ENCODE results near the gene FMN2.

Gene FMN2

GRCh38 chr1:240491796-240492195 is 400.1 kb downstream of the FMN2 start:
- DNase-seq (ENCODE audit: low spot score), result no peak

DNA sequence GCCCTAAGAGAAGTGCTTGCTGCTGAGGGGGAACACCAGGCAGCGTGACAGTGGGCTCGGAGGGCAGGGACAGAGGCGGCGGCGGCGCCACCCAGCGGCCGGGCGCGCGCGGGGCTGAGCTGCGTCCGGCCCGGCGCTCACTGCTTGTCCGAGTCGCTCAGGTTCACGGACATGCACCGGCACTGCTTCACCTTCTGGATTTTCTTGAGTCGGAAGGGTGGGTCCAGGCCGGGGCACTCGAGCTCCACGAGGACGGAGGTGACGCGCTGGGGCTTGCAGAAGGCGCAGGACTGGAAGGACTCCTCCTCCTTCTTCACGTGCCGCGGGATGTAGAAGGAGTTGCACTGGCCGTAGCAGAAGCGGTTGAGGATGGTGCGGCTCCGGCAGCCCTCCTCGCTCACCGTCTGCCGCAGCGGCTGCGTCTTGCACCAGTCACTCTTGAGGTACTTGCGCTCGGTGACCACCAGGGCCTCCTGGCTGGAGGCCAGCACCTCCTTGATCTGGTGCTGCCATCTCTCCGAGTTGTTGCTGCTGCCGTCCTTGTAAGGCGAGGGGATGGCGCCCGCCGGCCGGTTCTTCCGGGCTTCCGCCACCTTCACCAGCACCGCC is 401.3 kb downstream of the FMN2 start:
- DNase-seq (ENCODE audit: low spot score), result no peak

DNA sequence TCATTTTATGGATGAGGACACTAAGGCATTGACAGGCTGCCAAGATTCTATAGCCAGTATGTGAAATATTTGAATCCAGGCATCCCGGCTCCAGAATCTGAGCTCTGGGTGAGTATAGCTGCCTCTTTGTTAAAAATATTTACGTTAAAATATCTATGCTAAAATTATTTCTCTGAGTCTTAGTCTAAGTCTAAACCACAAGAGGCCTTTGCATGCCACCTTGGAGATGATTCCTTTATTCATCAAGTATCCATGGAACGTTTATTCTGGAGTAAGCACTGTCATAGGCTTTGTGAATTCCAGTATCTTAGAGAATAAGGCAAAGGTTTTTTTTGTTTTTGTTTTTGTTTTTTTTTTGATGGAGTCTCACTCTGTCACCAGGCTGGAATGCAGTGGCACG is 403.9 kb downstream of the FMN2 start:
- no peak for DNase-seq (ENCODE audit: low spot score)

DNA sequence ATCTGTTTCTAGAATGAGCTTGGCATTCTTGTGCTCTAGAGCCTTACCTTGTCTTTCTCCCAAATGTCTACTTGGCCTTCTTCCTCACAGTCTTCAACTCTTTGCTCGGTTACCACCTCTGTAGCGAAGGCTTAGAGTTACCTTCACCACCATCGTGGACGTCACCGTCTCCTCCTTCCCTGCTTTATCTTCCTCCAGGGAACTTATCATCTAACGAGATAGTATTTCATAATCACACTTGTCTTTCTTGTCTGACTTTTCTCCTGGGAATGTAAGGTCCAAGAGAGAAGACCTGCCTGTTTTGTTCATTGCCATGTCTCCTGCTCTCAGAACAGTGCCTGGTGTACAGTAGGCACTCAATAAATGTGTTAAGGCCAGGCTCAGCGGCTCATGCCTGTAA is 404.7 kb downstream of the FMN2 start:
- DNase-seq (ENCODE audit: low spot score), result no peak

GRCh38 chr1:240496941-240497340 is 405.3 kb downstream of the FMN2 start:
- no peak for DNase-seq (ENCODE audit: low spot score)

- DNase-seq (ENCODE audit: low spot score), result no peak
Measured at GRCh38 chr1:240497908-240498307, 406.2 kb downstream of the FMN2 start.

- DNase-seq (ENCODE audit: low spot score), result no peak
Measured at GRCh38 chr1:240498335-240498734, 406.7 kb downstream of the FMN2 start.

- DNase-seq (ENCODE audit: low spot score), result no peak
Measured at GRCh38 chr1:240499012-240499411, 407.3 kb downstream of the FMN2 start.

GRCh38 chr1:240500647-240501046 is 409.0 kb downstream of the FMN2 start:
- DNase-seq (ENCODE audit: low spot score), result no peak

GRCh38 chr1:240501115-240501514 is 409.4 kb downstream of the FMN2 start:
- DNase-seq (ENCODE audit: low spot score), result no peak

GRCh38 chr1:240503036-240503435 is 411.4 kb downstream of the FMN2 start:
- DNase-seq (ENCODE audit: low spot score), result no peak

GRCh38 chr1:240503558-240503957 is 411.9 kb downstream of the FMN2 start:
- no peak for DNase-seq (ENCODE audit: low spot score)

DNA sequence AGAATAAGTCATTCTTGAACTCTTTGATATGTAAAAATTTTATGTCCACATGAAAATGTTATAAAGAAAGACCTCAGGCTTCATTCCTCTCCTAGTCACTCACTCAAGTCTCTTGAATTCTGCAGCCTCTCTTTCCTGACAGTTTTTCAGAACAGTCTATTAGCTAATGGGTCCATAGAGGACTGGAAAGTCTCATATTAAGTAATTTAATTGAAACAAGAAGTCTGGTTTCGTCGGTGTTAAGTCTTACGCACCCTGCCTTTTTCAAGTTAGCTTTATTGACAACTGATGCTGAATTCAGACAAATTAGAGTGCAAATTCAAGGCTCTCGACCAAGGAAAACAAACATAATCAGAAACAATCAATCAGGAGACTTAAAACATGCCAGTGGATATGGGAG is 414.5 kb downstream of the FMN2 start:
- no peak for DNase-seq (ENCODE audit: low spot score)

DNA sequence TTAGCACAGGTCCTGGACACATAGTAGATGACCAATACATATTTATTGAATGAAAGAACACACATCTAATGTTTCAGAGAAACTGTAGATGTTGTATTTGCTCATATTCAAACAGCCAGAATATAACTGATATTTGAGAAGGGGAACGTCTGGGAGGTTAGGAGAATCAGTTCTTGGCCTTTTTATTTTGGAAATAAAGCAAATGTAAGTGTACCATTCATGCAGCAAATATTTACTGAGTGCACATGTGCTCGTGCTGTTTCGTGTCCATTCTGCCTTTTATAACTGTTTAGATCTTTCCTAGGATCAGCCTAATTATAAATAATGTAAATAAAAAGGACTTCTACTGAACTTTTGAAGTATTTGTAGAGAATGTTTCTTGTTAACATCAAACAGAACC is 416.5 kb downstream of the FMN2 start:
- no peak for DNase-seq (ENCODE audit: low spot score)

GRCh38 chr1:240508950-240509349 is 417.3 kb downstream of the FMN2 start:
- no peak for DNase-seq (ENCODE audit: low spot score)

- DNase-seq (ENCODE audit: low spot score), result no peak
Measured at GRCh38 chr1:240511789-240512188, 420.1 kb downstream of the FMN2 start.

GRCh38 chr1:240515505-240515904 is 423.8 kb downstream of the FMN2 start:
- DNase-seq (ENCODE audit: low spot score), result no peak

GRCh38 chr1:240516069-240516468 is 424.4 kb downstream of the FMN2 start:
- no peak for DNase-seq (ENCODE audit: low spot score)

- DNase-seq (ENCODE audit: low spot score), result no peak
Measured at GRCh38 chr1:240517891-240518290, 426.2 kb downstream of the FMN2 start.

DNA sequence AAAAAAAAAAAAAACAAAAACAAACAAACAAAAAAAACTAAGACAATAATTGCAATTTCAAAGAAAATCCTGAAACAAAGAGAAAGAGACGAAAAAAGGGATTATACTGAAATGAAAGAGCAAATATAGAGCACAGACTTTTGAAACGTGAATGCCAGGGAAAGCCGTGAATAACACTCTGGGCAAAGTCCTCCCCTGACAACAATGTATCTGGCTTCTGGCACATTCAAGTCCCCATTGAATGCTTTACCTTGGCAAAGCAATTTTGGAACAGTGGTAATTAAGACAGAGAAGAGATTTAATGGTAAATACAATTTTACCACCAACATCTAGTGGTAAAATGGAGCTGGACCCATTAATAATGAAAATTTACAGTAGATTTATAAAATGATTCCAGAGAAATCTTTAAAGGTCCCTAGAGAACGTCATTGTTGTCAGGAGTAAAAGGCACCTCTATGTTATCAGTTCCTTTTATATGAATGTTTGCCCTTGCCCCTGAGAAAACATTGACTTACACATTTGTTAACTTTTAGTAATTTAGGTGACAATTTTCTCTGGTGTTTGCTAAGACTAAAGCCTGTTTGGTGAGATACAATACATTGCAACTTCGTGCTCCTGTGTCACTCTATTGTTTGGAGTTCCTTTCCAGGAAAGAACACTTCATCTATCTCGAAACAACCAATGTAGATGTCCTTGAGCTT is 430.6 kb downstream of the FMN2 start:
- DNase-seq (ENCODE audit: low spot score), result no peak

DNA sequence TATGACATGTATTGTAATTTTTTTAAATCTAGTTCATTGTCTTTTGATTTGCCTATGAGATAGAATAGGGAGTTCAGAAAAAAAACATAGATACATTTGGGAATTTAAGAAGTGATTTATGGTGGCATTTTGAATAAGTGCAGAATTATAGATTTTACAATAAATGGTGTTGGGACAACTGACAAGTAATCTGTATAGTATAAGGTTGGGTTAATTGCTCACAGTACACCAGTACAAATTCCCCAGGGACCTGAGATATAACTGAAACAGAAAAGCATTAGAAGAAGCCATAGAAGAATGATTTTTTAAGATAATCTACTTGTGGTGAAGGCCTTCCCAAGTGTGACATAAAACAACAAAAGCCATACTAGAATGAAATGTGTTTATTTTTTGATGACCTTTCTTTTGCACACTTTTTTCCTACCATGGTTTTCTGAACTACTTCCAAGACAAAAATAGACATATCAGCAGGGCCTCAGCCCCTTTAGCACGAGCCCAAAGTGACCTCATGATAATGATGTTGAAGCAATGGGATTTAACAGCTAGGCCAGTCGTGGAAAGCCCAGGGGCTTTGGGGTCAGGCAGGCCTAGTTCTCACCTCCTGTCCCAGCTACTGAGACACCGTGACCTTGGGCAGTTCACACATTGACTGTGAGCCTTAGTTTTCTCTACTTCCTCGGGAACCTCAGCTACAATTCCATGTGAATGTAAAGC is 432.8 kb downstream of the FMN2 start:
- DNase-seq (ENCODE audit: low spot score), result no peak

Data from germinal center (tissue), 1 donor.